H9 (cell line): ENCODE data around the gene SLC7A9. TPM values are rescaled to one million over a fixed set of nuclear protein-coding genes. Genes with fewer than 3 reads are reported as not detected.

ENCODE experiments used
- DNase-seq: peaks from one replicate; pipeline ENCODE4 v3.0.0-alpha.2; 2017
- H2AFZ ChIP-seq: one replicate; pipeline ENCODE4 v1.6.1; 2013; ENCODE audit warnings: mild to moderate bottlenecking, low read length, control low read depth, moderate library complexity
- H2AK5ac ChIP-seq: 2 replicates; pipeline ENCODE4 v1.6.1; 2013; ENCODE audit warnings: low read length, control low read depth, mixed read lengths; ENCODE audit not compliant: insufficient read length
- H2BK120ac ChIP-seq: one replicate; pipeline ENCODE4 v1.6.1; 2013; ENCODE audit warnings: low read depth, mild to moderate bottlenecking, low read length, control low read depth, inconsistent platforms; ENCODE audit not compliant: poor library complexity, severe bottlenecking
- H2BK12ac ChIP-seq: 2 replicates; pipeline ENCODE4 v1.6.1; 2013; ENCODE audit warnings: low read length, control low read depth, mixed read lengths, low read depth; ENCODE audit not compliant: insufficient read length
- H2BK15ac ChIP-seq: 2 replicates; pipeline ENCODE4 v1.6.1; 2013; ENCODE audit warnings: low read depth, low read length, control low read depth
- H2BK20ac ChIP-seq: one replicate; pipeline ENCODE4 v1.6.1; 2013; ENCODE audit warnings: low read depth, mild to moderate bottlenecking, low read length, control low read depth, inconsistent platforms; ENCODE audit not compliant: poor library complexity, severe bottlenecking
- H2BK5ac ChIP-seq: 2 replicates; pipeline ENCODE4 v1.6.1; 2013; ENCODE audit warnings: low read length, control low read depth, mixed read lengths; ENCODE audit not compliant: insufficient read length
- H3K14ac ChIP-seq: 2 replicates; pipeline ENCODE4 v1.6.1; 2013; ENCODE audit warnings: low read length, control low read depth; ENCODE audit not compliant: insufficient read depth
- H3K18ac ChIP-seq: 2 replicates; pipeline ENCODE4 v1.6.1; 2013; ENCODE audit warnings: low read depth, mild to moderate bottlenecking, mixed read lengths, low read length, control low read depth; ENCODE audit not compliant: insufficient read length
- H3K23ac ChIP-seq: 2 replicates; pipeline ENCODE4 v1.6.1; 2013; ENCODE audit warnings: low read length, control low read depth, mixed read lengths, low read depth; ENCODE audit not compliant: insufficient read length
- H3K23me2 ChIP-seq: 2 replicates; pipeline ENCODE4 v1.6.1; 2013; ENCODE audit warnings: low read depth, mild to moderate bottlenecking, mixed read lengths, low read length, control low read depth; ENCODE audit not compliant: insufficient read length, poor library complexity, severe bottlenecking
- H3K27ac ChIP-seq: 2 replicates; pipeline ENCODE4 v1.5.1; 2013; ENCODE audit warnings: low read length, control low read depth, mixed read lengths, low read depth; ENCODE audit not compliant: insufficient read length
- H3K27me3 ChIP-seq: 2 replicates; pipeline ENCODE4 v1.6.1; 2013; ENCODE audit warnings: low read length, control low read depth, inconsistent platforms; ENCODE audit not compliant: insufficient read depth
- H3K4ac ChIP-seq: 2 replicates; pipeline ENCODE4 v1.6.1; 2013; ENCODE audit warnings: low read depth, mild to moderate bottlenecking, control low read depth, inconsistent platforms, low read length, moderate library complexity
- H3K4me1 ChIP-seq: 2 replicates; pipeline ENCODE4 v1.6.1; 2013; ENCODE audit warnings: low read length, control low read depth, inconsistent platforms; ENCODE audit not compliant: insufficient read depth
- H3K4me2 ChIP-seq: 2 replicates; pipeline ENCODE4 v1.6.1; 2013; ENCODE audit warnings: low read length, control low read depth, mixed read lengths; ENCODE audit not compliant: insufficient read length, insufficient read depth
- H3K56ac ChIP-seq: 2 replicates; pipeline ENCODE4 v1.6.1; 2013; ENCODE audit warnings: low read depth, mild to moderate bottlenecking, mixed read lengths, low read length, control low read depth; ENCODE audit not compliant: insufficient read length
- H3K79me1 ChIP-seq: 2 replicates; pipeline ENCODE4 v1.6.1; 2013; ENCODE audit warnings: low read depth, mild to moderate bottlenecking, moderate library complexity, low read length, control low read depth, inconsistent platforms; ENCODE audit not compliant: insufficient read depth, poor library complexity, severe bottlenecking
- H3K79me2 ChIP-seq: 2 replicates; pipeline ENCODE4 v1.6.1; 2013; ENCODE audit warnings: low read length, control low read depth, inconsistent platforms; ENCODE audit not compliant: insufficient read depth
- H3K9ac ChIP-seq: 2 replicates; pipeline ENCODE4 v1.6.1; 2013; ENCODE audit warnings: low read length, control low read depth, mixed read lengths; ENCODE audit not compliant: insufficient read length; ENCODE audit errors: extremely low read depth
- H3K9me3 ChIP-seq: one replicate; pipeline ENCODE4 v1.6.1; 2013; ENCODE audit warnings: low read depth, low read length, inconsistent platforms; ENCODE audit not compliant: control insufficient read depth
- H3T11ph ChIP-seq: one replicate; pipeline ENCODE4 v1.6.1; 2013; ENCODE audit warnings: mild to moderate bottlenecking, low read length, control low read depth, inconsistent platforms
- H4K20me1 ChIP-seq: one replicate; pipeline ENCODE4 v1.6.1; 2013; ENCODE audit not compliant: control insufficient read depth, insufficient read length, insufficient read depth
- H4K5ac ChIP-seq: 2 replicates; pipeline ENCODE4 v1.6.1; 2013; ENCODE audit warnings: low read depth, mild to moderate bottlenecking, mixed read lengths, low read length, control low read depth; ENCODE audit not compliant: insufficient read length
- H4K8ac ChIP-seq: replicated peaks from 2 replicates; pipeline ENCODE4 v1.6.1; 2013; ENCODE audit warnings: low read length, control low read depth, mixed read lengths, low read depth; ENCODE audit not compliant: insufficient read length
- H4K91ac ChIP-seq: 2 replicates; pipeline ENCODE4 v1.6.1; 2013; ENCODE audit warnings: low read depth, mild to moderate bottlenecking, moderate library complexity, mixed read lengths, low read length, control low read depth; ENCODE audit not compliant: insufficient read length
- H3K27ac Mint-ChIP-seq, 3 experiments: 2 replicates in 2 of 3; 3 replicates in 1 of 3; pipeline ENCODE4 v1.8.0; 2020 to 2021; ENCODE audit warnings: mixed read lengths in 3 of 3, mild to moderate bottlenecking in 1 of 3, moderate library complexity in 1 of 3
- H3K27me3 Mint-ChIP-seq: 2 replicates; pipeline ENCODE4 v1.8.0; 2021; ENCODE audit warnings: low read depth, mild to moderate bottlenecking, moderate library complexity, mixed read lengths
- H3K36me3 Mint-ChIP-seq, 3 experiments: 2 replicates in 2 of 3; 3 replicates in 1 of 3; pipeline ENCODE4 v1.8.0; 2020 to 2021; ENCODE audit warnings: low read depth in 3 of 3, mixed read lengths in 3 of 3; ENCODE audit not compliant: insufficient read depth in 1 of 3
- H3K4me1 Mint-ChIP-seq, 2 experiments: 2 replicates each; pipeline ENCODE4 v1.8.0; 2020; ENCODE audit warnings: mixed read lengths in 2 of 2
- H3K4me3 Mint-ChIP-seq, 2 experiments: 2 replicates in 1 of 2; 3 replicates in 1 of 2; pipeline ENCODE4 v1.8.0; 2020 to 2021; ENCODE audit warnings: mild to moderate bottlenecking in 2 of 2, mixed read lengths in 2 of 2, moderate library complexity in 1 of 2
- H3K9me3 Mint-ChIP-seq, 2 experiments: 2 replicates in 1 of 2; 3 replicates in 1 of 2; pipeline ENCODE4 v1.8.0; 2020; ENCODE audit warnings: mild to moderate bottlenecking in 2 of 2, mixed read lengths in 2 of 2, moderate library complexity in 1 of 2
- WGBS: extraction: QIAGEN DNeasy Blood & Tissue Kit; methylation state at CpG from one replicate; pipeline ENCODE4 v1.1.7; 2013; ENCODE audit warnings: missing lambda C conversion rate, low lambda C conversion rate, mixed read lengths; ENCODE audit not compliant: insufficient read length; ENCODE audit errors: extremely low coverage; 5-methylcytosine and 5-hydroxymethylcytosine counted together
- total RNA-seq: library from RNA; stranded (reverse); gene quantifications from 2 replicates; pipeline ENCODE4 v1.2.1, GENCODE V29; 2021
- TF ChIP-seq, protein P1 (sequence below): fragments of 200-600 bp; sonication (generic); conservative IDR thresholded peaks from 3 replicates; pipeline ENCODE4 v1.8.0; 2021; ENCODE audit warnings: antibody characterized with exemption, mild to moderate bottlenecking

SLC7A9 gene
- total RNA-seq, 1 experiment from 2014 or later: not detected

DNA sequence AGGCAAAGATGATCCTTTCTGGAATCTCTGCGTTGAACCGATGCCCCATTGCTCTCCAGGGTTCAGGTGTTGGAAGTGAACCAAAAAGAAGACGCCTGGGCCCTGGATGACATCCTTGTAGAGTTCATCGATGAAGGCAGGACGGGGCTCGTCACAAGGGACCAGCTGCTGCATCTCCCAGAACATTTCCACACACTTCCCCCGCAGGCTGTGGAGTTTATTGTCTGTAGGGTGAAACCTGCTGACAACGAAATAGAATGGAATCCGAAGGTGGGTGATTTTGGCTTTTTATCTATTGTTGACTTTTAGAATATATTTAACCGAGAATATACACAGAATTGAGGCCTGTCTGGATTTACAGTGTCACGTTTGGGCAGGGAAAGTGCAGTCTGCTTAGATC is 58.4 kb downstream of the SLC7A9 start:
- no peaks in the 10 kb centered on the region for H3K27me3 ChIP-seq
- H3K79me2 ChIP-seq: no peaks in the 10 kb centered on the region
- H2BK5ac ChIP-seq: no peak overlapping the region
- no peak overlapping the region for H2AK5ac ChIP-seq
- H3K9me3 ChIP-seq: no peaks in the 10 kb centered on the region
- no CpG with 5 or more reads among the region's 11 CpGs for WGBS
- H3K36me3 Mint-ChIP-seq: no peaks in the 10 kb centered on the region
- no peak overlapping the region for H2BK120ac ChIP-seq
- DNase-seq: no peak
- no peak overlapping the region for H3K14ac ChIP-seq
- H3K4me2 ChIP-seq: no peak overlapping the region
- H2BK20ac ChIP-seq: no peak overlapping the region
- no peak overlapping the region for H3K56ac ChIP-seq
- H3K4me3 Mint-ChIP-seq: no peak overlapping the region
- no peaks in the 10 kb centered on the region for H3K23me2 ChIP-seq
- H3K27ac Mint-ChIP-seq: no peak overlapping the region
- H3K27ac ChIP-seq: no peak overlapping the region
- no peak overlapping the region for H3K9ac ChIP-seq
- H2BK15ac ChIP-seq: no peak overlapping the region
- no peaks in the 10 kb centered on the region for H3K9me3 Mint-ChIP-seq
- H3K4ac ChIP-seq: no peak overlapping the region
- no peak overlapping the region for H3K18ac ChIP-seq
- no peak overlapping the region for H4K8ac ChIP-seq
- H3K23ac ChIP-seq: no peak overlapping the region
- H2BK12ac ChIP-seq: no peak overlapping the region
- H4K20me1 ChIP-seq: no peaks in the 10 kb centered on the region
- H3K4me1 Mint-ChIP-seq: peaks cover 9 to 21% of the 10 kb centered on the region in 2 experiments
- no peaks in the 10 kb centered on the region; the same call in none of the 2 replicates for H3K27me3 Mint-ChIP-seq
- H3K4me1 ChIP-seq: no peaks in the 10 kb centered on the region
- no peak overlapping the region for H2AFZ ChIP-seq
- no peaks in the 10 kb centered on the region for H3K79me1 ChIP-seq
- TF ChIP-seq, protein P1, sequence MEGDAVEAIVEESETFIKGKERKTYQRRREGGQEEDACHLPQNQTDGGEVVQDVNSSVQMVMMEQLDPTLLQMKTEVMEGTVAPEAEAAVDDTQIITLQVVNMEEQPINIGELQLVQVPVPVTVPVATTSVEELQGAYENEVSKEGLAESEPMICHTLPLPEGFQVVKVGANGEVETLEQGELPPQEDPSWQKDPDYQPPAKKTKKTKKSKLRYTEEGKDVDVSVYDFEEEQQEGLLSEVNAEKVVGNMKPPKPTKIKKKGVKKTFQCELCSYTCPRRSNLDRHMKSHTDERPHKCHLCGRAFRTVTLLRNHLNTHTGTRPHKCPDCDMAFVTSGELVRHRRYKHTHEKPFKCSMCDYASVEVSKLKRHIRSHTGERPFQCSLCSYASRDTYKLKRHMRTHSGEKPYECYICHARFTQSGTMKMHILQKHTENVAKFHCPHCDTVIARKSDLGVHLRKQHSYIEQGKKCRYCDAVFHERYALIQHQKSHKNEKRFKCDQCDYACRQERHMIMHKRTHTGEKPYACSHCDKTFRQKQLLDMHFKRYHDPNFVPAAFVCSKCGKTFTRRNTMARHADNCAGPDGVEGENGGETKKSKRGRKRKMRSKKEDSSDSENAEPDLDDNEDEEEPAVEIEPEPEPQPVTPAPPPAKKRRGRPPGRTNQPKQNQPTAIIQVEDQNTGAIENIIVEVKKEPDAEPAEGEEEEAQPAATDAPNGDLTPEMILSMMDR: no peak
- no peak overlapping the region for H4K91ac ChIP-seq
- H4K5ac ChIP-seq: no peak overlapping the region
- H3T11ph ChIP-seq: no peak overlapping the region
